Neural progenitor cell (in vitro differentiated cells): ENCODE measurements around the gene STMN3.

Experiments
- EZH2phosphoT487 ChIP-seq: fragments of 200-600 bp; sonication (generic); IDR thresholded peaks from 2 replicates; pipeline ENCODE4 v1.6.1; 2017; ENCODE audit warnings: antibody characterized with exemption
- TF ChIP-seq, protein P1 (sequence below): fragments of 200-600 bp; sonication (generic); IDR thresholded peaks from 2 replicates; pipeline ENCODE4 v1.5.1; 2017; ENCODE audit warnings: antibody characterized with exemption, mild to moderate bottlenecking

DNA sequence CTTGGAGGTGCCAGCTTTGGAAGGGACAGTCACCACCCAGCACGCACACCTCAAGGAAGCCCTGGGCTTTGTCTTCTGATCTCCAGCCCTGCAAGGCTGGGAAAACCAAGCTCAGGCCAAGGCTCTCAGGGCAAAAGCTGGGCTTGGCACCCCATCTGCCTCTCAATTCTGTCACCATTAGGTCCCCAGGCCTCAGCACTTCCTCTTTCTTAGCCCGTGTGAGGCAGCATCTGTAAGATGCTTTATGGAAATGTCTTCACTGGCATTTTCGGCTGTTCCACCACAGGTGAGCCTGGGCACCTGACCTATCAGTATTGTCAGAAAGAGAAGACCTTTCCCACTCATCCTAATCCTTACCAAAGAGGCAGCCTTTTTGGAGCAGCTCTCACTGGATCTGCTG is 50.9 kb downstream of the STMN3 start:
- TF ChIP-seq, protein P1, sequence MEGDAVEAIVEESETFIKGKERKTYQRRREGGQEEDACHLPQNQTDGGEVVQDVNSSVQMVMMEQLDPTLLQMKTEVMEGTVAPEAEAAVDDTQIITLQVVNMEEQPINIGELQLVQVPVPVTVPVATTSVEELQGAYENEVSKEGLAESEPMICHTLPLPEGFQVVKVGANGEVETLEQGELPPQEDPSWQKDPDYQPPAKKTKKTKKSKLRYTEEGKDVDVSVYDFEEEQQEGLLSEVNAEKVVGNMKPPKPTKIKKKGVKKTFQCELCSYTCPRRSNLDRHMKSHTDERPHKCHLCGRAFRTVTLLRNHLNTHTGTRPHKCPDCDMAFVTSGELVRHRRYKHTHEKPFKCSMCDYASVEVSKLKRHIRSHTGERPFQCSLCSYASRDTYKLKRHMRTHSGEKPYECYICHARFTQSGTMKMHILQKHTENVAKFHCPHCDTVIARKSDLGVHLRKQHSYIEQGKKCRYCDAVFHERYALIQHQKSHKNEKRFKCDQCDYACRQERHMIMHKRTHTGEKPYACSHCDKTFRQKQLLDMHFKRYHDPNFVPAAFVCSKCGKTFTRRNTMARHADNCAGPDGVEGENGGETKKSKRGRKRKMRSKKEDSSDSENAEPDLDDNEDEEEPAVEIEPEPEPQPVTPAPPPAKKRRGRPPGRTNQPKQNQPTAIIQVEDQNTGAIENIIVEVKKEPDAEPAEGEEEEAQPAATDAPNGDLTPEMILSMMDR, result no peak
- no peak for TF ChIP-seq EZH2phosphoT487
